Measurements from ENCODE around the gene NEDD4L.

DNA sequence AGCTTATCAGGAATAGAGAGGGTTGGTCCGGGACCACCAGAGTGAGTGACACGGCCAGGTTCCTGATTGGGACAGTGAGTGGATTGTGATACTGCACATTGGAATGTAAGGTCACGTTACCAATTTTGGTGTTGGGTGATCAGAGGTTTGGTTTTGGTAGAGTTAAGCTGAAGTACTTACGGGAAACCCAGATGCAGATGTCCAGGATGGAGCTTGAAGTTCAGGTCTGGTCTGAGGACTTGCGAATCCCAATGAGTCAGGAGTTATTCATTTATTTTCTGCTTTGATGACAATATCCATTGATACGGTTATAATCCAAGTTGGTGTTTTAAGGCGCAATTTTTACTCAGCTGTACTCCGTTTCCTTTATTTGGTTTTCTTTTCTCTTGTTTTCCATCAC lies 311.2 kb downstream of the NEDD4L start:
- TF ChIP-seq CTCF (IDR thresholded peaks at IDR 0.05) (no peak), EZH2 (IDR thresholded peaks at IDR 0.05; ENCODE audit: borderline replicate concordance, insufficient read depth, low read depth, low read length, poor library complexity, severe bottlenecking) (no peak)

Data from B cell (primary cell).